GM18508 (cell line): ENCODE measurements around the gene RNF148.
"Not testable (repeated sequence)": the region's sequence is repeated elsewhere in the genome, so short reads cannot be mapped to it uniquely, and the experiment has no call there.

Experiments
- ATAC-seq: cut with Tn5 transposase; IDR thresholded peaks from one replicate; pipeline ENCODE4 v1.9.1; 2021; ENCODE audit warnings: moderate number of reproducible peaks; ENCODE audit not compliant: insufficient read depth, unreplicated experiment

Gene RNF148

GRCh38 chr7:122691569-122692235 is 11.0 kb downstream of the RNF148 start:
- no peak for ATAC-seq

GRCh38 chr7:122689346-122690109 is 13.2 kb downstream of the RNF148 start:
- no peak for ATAC-seq

GRCh38 chr7:122688400-122688998 is 14.2 kb downstream of the RNF148 start:
- no peak for ATAC-seq

GRCh38 chr7:122686360-122686878 is 16.3 kb downstream of the RNF148 start:
- ATAC-seq: no peak

GRCh38 chr7:122684504-122684903 is 18.2 kb downstream of the RNF148 start:
- no peak for ATAC-seq

- no peak for ATAC-seq
Measured at GRCh38 chr7:122682815-122683550, 19.7 kb downstream of the RNF148 start.

- not testable (repeated sequence) for ATAC-seq
Measured at GRCh38 chr7:122681186-122681585, 21.5 kb downstream of the RNF148 start.

GRCh38 chr7:122679813-122680212 is 22.9 kb downstream of the RNF148 start:
- ATAC-seq: no peak

- not testable (repeated sequence) for ATAC-seq
Measured at GRCh38 chr7:122679269-122679709, 23.4 kb downstream of the RNF148 start.

GRCh38 chr7:122677149-122677548 is 25.6 kb downstream of the RNF148 start:
- no peak for ATAC-seq

- no peak for ATAC-seq
Measured at GRCh38 chr7:122676466-122676865, 26.3 kb downstream of the RNF148 start.

GRCh38 chr7:122675621-122676020 is 27.1 kb downstream of the RNF148 start:
- no peak for ATAC-seq

GRCh38 chr7:122675011-122675410 is 27.7 kb downstream of the RNF148 start:
- no peak for ATAC-seq

GRCh38 chr7:122674502-122674901 is 28.2 kb downstream of the RNF148 start:
- ATAC-seq: no peak

GRCh38 chr7:122673951-122674350 is 28.8 kb downstream of the RNF148 start:
- ATAC-seq: no peak

- ATAC-seq: no peak
Measured at GRCh38 chr7:122672536-122672935, 30.2 kb downstream of the RNF148 start.

GRCh38 chr7:122663733-122664132 is 39.0 kb downstream of the RNF148 start:
- no peak for ATAC-seq

GRCh38 chr7:122658856-122659255 is 43.9 kb downstream of the RNF148 start:
- ATAC-seq: no peak

GRCh38 chr7:122653685-122654084 is 49.0 kb downstream of the RNF148 start:
- no peak for ATAC-seq

GRCh38 chr7:122652876-122653275 is 49.8 kb downstream of the RNF148 start:
- ATAC-seq: no peak
